NCI-H460 (cell line): ENCODE results near the gene ZNF569. TPM values are rescaled to one million over a fixed set of nuclear protein-coding genes. Genes with fewer than 3 reads are reported as not detected.

ENCODE experiments used
- DNase-seq: peaks from one replicate; pipeline ENCODE4 v3.0.0-alpha.2; 2016; ENCODE audit warnings: low read depth; ENCODE audit errors: extremely low read depth
- polyA plus RNA-seq: library from polyadenylated mRNA; depleted of rRNA; stranded (reverse); fragments of >200 nt; gene quantifications from 2 replicates; pipeline ENCODE4 v1.2.3, GENCODE V29; 2014; cell fraction: nucleus; rRNA removed
- total RNA-seq: library from RNA; depleted of rRNA; stranded (reverse); fragments of >200 nt; shearing (Covaris generic); gene quantifications from 2 replicates; pipeline ENCODE4 v1.2.3, GENCODE V29; 2014; rRNA removed

ZNF569 gene
- total RNA-seq, result 7.4 and 7.9 TPM in 2 replicates
- 3.0 and 3.1 TPM in 2 replicates for polyA plus RNA-seq

DNA sequence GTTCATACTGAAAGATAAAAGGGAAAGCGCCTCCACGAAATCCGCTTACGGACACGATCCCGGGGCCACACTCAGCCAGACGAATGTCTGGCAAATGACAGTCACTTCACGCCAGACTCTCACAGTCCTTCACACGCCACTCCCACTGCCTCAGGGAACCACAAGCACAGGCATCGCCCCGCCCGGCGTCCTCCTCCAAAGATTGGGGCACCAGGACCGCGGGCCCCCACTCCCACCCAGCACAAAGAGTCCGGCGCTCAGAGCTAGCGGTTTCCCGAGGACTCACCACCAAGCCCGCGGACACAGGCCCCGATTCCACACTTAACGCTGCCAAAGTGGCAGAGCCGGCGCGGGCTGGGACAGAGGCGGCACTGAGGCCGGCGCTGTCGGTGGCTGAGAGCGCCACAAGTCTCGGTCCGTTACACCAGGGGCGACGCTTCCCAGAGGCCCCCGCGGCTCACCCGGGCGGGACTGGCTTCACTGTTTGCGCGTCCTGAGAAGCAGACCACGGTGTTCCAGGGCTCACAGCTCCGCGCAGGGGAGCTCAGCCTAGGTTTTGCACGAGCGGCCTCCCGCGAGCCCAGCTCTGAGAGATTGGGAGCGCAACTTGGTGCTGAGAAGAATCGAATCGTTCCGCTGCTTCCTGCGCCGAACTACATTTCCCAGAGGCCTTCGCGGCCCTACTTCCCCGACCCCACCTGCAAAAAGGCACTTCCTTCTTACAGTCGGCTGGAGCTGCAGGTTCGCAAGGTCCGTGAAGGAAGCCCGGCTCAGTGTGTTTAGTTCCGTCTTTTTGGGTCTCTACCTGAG is at the start of gene ZNF569:
Gene ZNF569 (minus strand): TSS at position 647 of the 810 bp plus-strand sequence. CDS start 22,523 bp downstream, outside the sequence.
- DNase-seq, result peak; percentile 70

- no peak for DNase-seq
Observed at GRCh38 chr19:37513397-37513796, 46.2 kb upstream of the ZNF569 start.

DNA sequence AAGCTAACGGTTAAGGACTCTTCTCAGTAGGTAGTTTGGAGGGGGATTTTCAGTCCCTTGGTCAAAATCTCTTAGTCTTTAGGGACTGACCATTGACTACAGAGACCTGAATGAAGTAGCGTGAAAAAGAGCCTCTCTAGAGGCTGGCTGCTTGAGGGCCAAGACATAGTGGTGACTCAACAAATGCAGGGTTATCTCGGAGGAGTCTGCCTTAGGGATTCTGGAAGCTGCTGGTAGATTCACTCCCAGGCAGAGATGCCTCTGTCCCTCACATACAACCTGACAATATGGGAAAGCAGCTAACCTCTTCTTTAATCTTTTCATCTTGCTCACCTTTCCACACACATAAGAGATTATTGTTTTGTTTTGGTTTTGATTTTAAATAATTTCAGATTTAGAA is 44.6 kb upstream of the ZNF569 start:
- no peak for DNase-seq

DNA sequence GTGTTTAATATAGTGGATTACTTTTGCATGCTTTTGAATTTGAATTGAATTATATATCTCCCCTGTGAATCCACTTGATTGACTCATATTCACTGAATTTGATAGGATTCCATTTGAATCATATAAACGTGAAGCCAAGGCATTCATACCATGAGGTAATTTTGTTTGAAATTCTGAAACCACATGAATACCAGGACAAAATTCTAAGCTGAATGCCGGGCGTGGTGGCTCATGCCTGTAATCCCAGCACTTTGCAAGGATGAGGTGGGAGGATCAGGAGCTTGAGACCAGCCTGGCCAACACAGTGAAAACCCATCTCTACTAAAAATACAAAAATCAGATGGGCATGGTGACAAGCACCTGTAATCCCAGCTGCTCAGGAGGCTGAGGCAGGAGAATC is 43.9 kb upstream of the ZNF569 start:
- no peak for DNase-seq

DNA sequence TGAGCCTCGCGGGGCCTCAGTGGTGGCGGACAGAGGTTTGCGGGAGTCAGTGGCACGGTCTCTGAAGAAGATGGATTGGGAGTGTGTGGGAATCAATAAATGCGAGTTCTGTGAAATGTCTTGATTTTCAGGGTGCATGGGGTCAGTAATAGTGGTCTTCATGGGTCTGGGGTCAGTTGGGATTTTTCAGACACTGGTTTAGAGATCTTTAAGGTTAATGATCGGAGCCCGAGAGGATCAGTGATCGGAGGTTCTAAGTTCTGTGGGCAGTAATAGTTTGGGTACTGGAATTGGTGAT is 39.9 kb upstream of the ZNF569 start:
- DNase-seq, result no peak

GRCh38 chr19:37506387-37507166 is 39.3 kb upstream of the ZNF569 start, which contains the start of gene ZNF793:
Gene ZNF793 (plus strand): TSS chr19:37506939. CDS start chr19:37523440, 16,501 bp downstream.
- DNase-seq, result peak; percentile 7

DNA sequence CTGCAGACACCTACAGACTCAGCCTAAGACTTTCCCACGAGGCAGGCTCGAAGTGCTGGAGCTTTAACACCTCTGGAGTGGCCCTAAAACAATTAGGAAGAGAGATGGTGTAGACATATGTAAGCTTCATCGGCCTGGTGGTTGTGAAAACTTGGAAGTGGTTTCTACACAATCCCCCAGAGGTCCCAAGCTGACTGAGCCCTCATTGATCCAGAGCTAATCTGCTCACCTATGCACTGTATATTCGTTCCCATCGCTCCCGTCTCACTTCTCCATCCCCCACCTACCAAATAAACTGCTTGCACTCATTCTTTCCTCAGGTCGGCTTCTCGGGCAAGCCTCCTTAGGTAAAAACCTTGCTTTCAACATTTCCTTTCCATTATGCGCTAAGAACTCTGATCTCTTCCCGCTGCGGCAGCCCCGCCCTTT is 38.7 kb upstream of the ZNF569 start:
- no peak for DNase-seq

DNA sequence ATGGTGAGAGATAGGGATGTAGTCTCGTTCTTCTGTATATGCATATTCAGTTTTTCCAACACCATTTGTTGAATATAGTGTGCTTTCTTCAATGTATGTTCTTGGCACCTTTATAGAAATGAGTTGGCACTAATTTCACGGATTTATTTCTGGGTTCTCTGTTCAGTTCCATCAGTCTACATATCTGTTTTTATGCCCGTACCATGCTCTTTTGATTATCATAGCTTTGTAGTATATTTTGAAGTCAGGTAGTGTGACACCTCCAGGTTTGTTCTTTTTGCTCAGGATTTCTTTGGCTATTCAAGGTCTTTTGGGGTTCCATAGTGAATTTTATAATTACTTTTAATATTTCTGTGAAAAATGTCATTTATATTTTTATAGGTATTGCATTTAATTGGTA is 25.0 kb upstream of the ZNF569 start:
- no peak for DNase-seq

- no peak for DNase-seq
Observed at GRCh38 chr19:37484406-37485168, 17.3 kb upstream of the ZNF569 start.

DNA sequence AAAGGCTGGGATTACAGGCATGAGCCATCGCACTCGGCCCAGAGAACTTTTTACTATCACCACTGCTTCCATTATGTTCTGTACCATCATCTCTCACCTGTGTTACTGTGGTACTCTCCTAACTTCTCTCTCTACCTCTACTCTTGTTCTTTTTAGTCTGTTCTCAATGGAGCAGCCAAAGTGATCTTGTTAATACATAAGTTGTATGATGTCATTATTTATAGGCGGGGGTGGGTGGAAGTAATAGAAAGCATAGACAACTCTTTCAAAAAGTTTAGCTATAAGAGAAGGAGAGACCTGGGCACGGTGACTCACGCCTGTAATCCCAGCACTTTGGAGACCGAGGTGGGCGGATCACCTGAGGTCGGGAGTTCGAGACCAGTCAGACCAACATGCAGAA is 4.9 kb upstream of the ZNF569 start:
- no peak for DNase-seq

GRCh38 chr19:37470216-37470615 is 3.0 kb upstream of the ZNF569 start:
- no peak for DNase-seq

DNA sequence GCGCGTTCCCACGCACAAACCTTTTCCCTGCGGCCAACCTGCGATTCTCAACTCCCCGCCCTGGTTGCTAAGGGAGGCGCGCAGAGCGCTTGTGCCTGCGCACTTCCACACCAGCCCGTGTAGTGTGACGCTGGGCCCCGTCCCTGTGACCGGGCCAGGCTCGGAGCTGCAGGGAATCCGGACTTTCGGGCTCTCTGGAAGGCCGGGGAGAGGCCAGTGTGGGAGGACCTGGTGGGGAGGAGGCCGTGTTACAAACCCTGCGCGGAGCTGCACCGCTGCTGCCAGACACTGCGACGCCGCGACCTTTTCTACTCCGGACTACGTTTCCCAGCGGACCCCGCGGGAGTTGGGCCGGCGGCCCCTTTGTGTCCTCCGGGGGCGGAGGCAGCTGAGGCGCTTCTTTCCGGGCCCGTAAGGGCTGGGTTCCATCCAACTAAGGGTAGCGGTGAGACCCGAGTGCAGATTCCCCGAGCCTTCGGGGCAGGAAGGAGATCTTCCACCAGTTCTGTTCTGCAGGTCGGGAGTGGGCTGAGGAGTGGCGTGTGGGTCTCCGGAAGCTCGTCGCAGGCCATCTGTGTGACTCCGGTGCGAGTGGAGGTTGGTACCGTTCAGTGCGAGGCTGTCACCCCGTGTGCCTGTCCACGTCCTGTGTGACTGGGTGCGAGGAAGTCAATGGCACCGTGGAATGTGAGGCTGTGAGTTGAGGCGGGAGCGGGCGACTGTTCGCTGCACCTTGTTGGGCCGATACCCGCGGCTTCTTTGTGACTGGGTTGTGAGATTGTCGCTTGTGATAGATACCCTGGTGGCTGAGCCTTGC is 1.9 kb upstream of the ZNF569 start, which contains the start of gene ZNF570:
Gene ZNF570 (plus strand): TSS at position 396 of the 817 bp plus-strand sequence. CDS start 999 bp downstream, outside the sequence.
- DNase-seq, result peak; percentile 40

DNA sequence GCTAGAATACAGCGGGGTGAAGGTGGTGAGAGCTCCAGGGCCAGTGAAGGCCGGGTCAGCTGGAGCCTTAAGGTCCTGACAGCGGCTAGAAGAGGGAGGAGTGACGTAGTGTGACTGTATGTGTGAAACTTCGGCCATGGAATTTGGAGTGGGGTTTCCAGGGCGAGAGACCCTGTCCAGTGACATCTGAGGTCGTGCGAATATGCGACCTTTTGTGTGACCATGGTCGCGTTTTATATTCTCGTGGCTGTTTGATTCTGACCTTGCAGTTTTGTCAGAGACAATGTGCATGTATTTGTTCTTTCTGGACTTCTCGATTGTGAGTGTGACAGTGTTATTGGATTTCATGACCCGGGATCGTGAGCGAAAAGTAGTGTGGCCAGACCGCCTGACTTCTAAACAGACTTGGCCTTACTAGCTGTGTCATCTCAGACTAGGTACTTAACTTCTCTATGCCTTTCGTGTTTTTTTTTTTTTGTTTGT is 405 bp upstream of the ZNF569 start:
- no peak for DNase-seq

- no peak for DNase-seq
Observed at GRCh38 chr19:37466277-37466797, 907 bp downstream of the ZNF569 start.

GRCh38 chr19:37452500-37453245 is 14.6 kb downstream of the ZNF569 start:
- no peak for DNase-seq

DNA sequence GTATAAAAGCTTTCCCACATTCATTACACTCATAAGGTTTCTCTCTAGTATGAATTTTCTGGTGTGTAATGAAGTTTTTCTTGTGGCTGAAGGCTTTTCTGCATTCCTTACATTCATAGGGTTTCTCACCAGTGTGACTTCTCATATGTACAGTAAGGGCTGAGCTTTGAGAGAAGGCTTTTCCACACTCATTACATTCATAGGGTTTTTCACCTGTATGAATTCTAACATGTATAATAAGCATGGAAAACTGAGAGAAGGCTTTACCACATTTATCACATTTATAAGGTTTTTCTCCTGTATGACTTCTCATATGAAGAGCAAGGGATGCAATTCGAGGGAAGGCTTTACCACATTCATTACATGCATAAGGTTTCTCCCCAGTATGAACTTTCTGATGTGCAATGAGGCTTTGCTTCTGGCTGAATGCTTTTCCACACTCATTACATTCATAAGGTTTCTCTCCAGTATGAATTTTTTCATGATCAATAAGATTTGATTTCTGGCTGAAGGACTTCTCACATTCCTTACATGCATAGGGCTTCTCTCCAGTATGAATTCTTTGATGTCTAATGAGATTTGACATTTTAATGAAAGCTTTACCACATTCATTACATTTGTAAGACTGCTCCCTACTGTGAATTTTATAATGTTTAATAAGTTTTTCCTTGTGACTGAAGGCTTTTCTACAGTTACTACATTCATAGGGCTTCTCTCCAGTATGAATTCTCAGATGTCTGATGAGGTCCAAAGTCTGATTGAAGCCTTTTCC is 53.7 kb downstream of the ZNF569 start:
- no peak for DNase-seq

GRCh38 chr19:37412700-37413099 is 54.5 kb downstream of the ZNF569 start:
- DNase-seq, result no peak
